Endothelial cell of umbilical vein (primary cell): ENCODE data around the gene MAGI1. TPM values are rescaled to one million over a fixed set of nuclear protein-coding genes. Genes with fewer than 3 reads are reported as not detected.

Experiments used
- BruUV-seq: library from RNA; stranded (reverse); fragments of 400-500 nt; replicated peaks from 2 replicates; lab custom pipeline; 2021; lab: Mats Ljungman, UMichigan
- CTCF ChIA-PET: fragments of 300-600, 350-600 bp; sonication (Branson Sonifier 250); formaldehyde crosslinking; loops from one replicate; lab custom pipeline; 2021; ENCODE audit warnings: antibody characterized with exemption, inconsistent platforms; lab: Charles Lee
- POLR2A ChIA-PET: fragments of 300-600, 350-600 bp; sonication (Branson Sonifier 250); formaldehyde crosslinking; loops from one replicate; lab custom pipeline; 2021; ENCODE audit warnings: antibody characterized with exemption, inconsistent platforms; lab: Charles Lee
- DNase-seq: peaks from one replicate; pipeline ENCODE4 v3.0.0-alpha.2; 2011; ENCODE audit warnings: low read depth, low spot score
- FAIRE-seq: peaks from 2 replicates; lab custom pipeline; 2011; peaks lifted over from hg19 to GRCh38; lab: Jason Lieb, UNC
- H2AFZ ChIP-seq: 2 replicates; pipeline ENCODE4 v1.6.0; 2012; ENCODE audit warnings: low read depth, low read length, control low read depth, inconsistent platforms
- H3K27ac ChIP-seq: 2 replicates; pipeline ENCODE4 v1.5.1; 2011; ENCODE audit warnings: low read depth, mild to moderate bottlenecking, control low read depth, low read length, moderate library complexity; ENCODE audit not compliant: insufficient read depth
- H3K27me3 ChIP-seq, 2 experiments: 2 replicates each; pipeline versions ENCODE4 v1.6.0 to v1.6.1; 2011; ENCODE audit warnings: low read length in 2 of 2, mixed read lengths in 1 of 2; ENCODE audit not compliant: control insufficient read depth in 2 of 2, insufficient read depth in 2 of 2
- H3K36me3 ChIP-seq, 2 experiments: 2 replicates in 1 of 2; 3 replicates in 1 of 2; pipeline ENCODE4 v1.5.1; 2011; ENCODE audit warnings: low read length in 2 of 2, mild to moderate bottlenecking in 1 of 2, moderate library complexity in 1 of 2; ENCODE audit not compliant: control insufficient read depth in 2 of 2, insufficient read depth in 2 of 2; ENCODE audit errors: extremely low read depth in 1 of 2
- H3K4me1 ChIP-seq: 3 replicates; pipeline ENCODE4 v1.5.1; 2011; ENCODE audit warnings: mild to moderate bottlenecking, low read length; ENCODE audit not compliant: control insufficient read depth, insufficient read depth; ENCODE audit errors: extremely low read depth
- H3K4me2 ChIP-seq: 2 replicates; pipeline ENCODE4 v1.6.1; 2011; ENCODE audit warnings: low read length, control low read depth, mixed read lengths; ENCODE audit not compliant: insufficient read depth
- H3K4me3 ChIP-seq, 3 experiments: fragments of 200-600 bp in 1 of 3; sonication (generic), shearing (Covaris generic) in 1 of 3; replicated peaks in 1 of 3; 2 replicates each; pipeline ENCODE4 v1.5.1; 2011 to 2016; ENCODE audit warnings: control low read depth in 3 of 3, low read length in 3 of 3, mild to moderate bottlenecking in 2 of 3, inconsistent platforms in 1 of 3, low read depth in 1 of 3, moderate library complexity in 1 of 3; ENCODE audit not compliant: insufficient read depth in 1 of 3
- H3K79me2 ChIP-seq: 2 replicates; pipeline ENCODE4 v1.6.0; 2012; ENCODE audit warnings: low read length, inconsistent platforms; ENCODE audit not compliant: control insufficient read depth, insufficient read depth
- H3K9ac ChIP-seq: replicated peaks from 2 replicates; pipeline ENCODE3; 2011; ENCODE audit warnings: low read length, control low read depth; ENCODE audit not compliant: insufficient read depth; ENCODE audit errors: extremely low read depth
- H3K9me1 ChIP-seq: replicated peaks from 3 replicates; pipeline ENCODE4 v1.6.0; 2011; ENCODE audit warnings: mild to moderate bottlenecking, low read length; ENCODE audit not compliant: control insufficient read depth, insufficient read depth; ENCODE audit errors: extremely low read depth
- H3K9me3 ChIP-seq: replicated peaks from 2 replicates; pipeline ENCODE4 v1.5.1; 2012; ENCODE audit warnings: low read length, inconsistent platforms; ENCODE audit not compliant: control insufficient read depth, insufficient read depth
- H4K20me1 ChIP-seq: replicated peaks from 2 replicates; pipeline ENCODE3; 2011; ENCODE audit warnings: mild to moderate bottlenecking, low read length; ENCODE audit not compliant: control insufficient read depth, insufficient read depth; ENCODE audit errors: extremely low read depth
- CTCF ChIP-seq, 2 donors: IDR thresholded peaks; 1 replicate in 1 of 2; 2 replicates in 1 of 2; pipeline ENCODE4 v1.5.1; 2011; ENCODE audit warnings: low read length in 2 of 2, mild to moderate bottlenecking in 2 of 2, moderate library complexity in 2 of 2, control low read depth in 1 of 2, inconsistent platforms in 1 of 2, low read depth in 1 of 2; ENCODE audit not compliant: insufficient read depth in 1 of 2; ENCODE audit errors: extremely low read depth in 1 of 2
- EZH2 ChIP-seq: IDR thresholded peaks from 2 replicates; pipeline ENCODE4 v1.6.1; 2012; ENCODE audit warnings: borderline replicate concordance, low read depth, mild to moderate bottlenecking, moderate library complexity, low read length, inconsistent platforms; ENCODE audit not compliant: severe bottlenecking
- FOS ChIP-seq: IDR thresholded peaks from 2 replicates; pipeline ENCODE4 v1.6.1; 2011; ENCODE audit warnings: mild to moderate bottlenecking, low read length, moderate library complexity, borderline replicate concordance; ENCODE audit not compliant: insufficient read depth
- GATA2 ChIP-seq: IDR thresholded peaks from 2 replicates; pipeline ENCODE4 v1.7.0; 2011; ENCODE audit warnings: low read depth, mild to moderate bottlenecking, moderate library complexity, mixed read lengths, low read length; ENCODE audit not compliant: insufficient read length, insufficient read depth
- JUN ChIP-seq: IDR thresholded peaks from 2 replicates; pipeline ENCODE4 v1.6.1; 2011; ENCODE audit warnings: borderline replicate concordance, low read depth; ENCODE audit not compliant: insufficient read length, insufficient read depth
- MYC ChIP-seq: IDR thresholded peaks from one replicate; pipeline ENCODE4 v1.6.1; 2011; ENCODE audit warnings: mild to moderate bottlenecking, low read depth, low read length
- POLR2A ChIP-seq: IDR thresholded peaks from 2 replicates; pipeline ENCODE4 v1.6.1; 2012; ENCODE audit warnings: low read depth, mild to moderate bottlenecking, control low read depth, low read length
- POLR2AphosphoS5 ChIP-seq: IDR thresholded peaks from 2 replicates; pipeline ENCODE4 v1.6.1; 2012; ENCODE audit warnings: low read depth, mild to moderate bottlenecking, control low read depth, low read length, moderate library complexity; ENCODE audit not compliant: insufficient read depth
- dilution Hi-C: fragments of 300-500 bp; cut with MboI; formaldehyde crosslinking; loops from one replicate; pipeline ENCODE4 v1.15.0; 2019; ENCODE audit warnings: low sequenced_read_pairs; ENCODE audit not compliant: extremely low pct_ligation_motif_present
- intact Hi-C: fragments of 100-400 bp; cut with micrococcal nuclease; formaldehyde crosslinking; loops from one replicate; pipeline ENCODE4 v1.10.0; 2022
- polyA plus RNA-seq, 4 experiments: library from polyadenylated mRNA; depleted of rRNA in 3 of 4; stranded (reverse) in 3 of 4; unstranded in 1 of 4; fragments of >200 nt; gene quantifications; 2 replicates each; pipeline versions ENCODE4 v1.2.1 to v1.2.3, GENCODE V29; 2011 to 2012; ENCODE audit warnings: missing spikeins in 1 of 4
- total RNA-seq: library from RNA; stranded (reverse); gene quantifications from 2 replicates; pipeline ENCODE4 v1.2.3, GENCODE V29; 2021
- TF ChIP-seq, protein P1 (sequence below): IDR thresholded peaks from 2 replicates; pipeline ENCODE4 v1.6.1; 2011; ENCODE audit not compliant: insufficient read depth, insufficient read length

The MAGI1 gene
- total and polyA plus RNA-seq, 2 donors (not counting 3 experiments of a cell fraction or from before 2014, with no cell fraction given): 10.1 to 47.9 TPM

- Histone ChIP-seq H2AFZ (no peak overlapping the region), H3K36me3 (no peaks in the 10 kb centered on the region), H4K20me1 (no peaks in the 10 kb centered on the region), H3K4me3 (no peak overlapping the region), H3K27ac (no peak overlapping the region), H3K4me2 (no peak overlapping the region), H3K9ac (no peak overlapping the region), H3K9me1 (no peaks in the 10 kb centered on the region), H3K4me1 (no peaks in the 10 kb centered on the region), H3K79me2 (no peaks in the 10 kb centered on the region), H3K27me3 (no peaks in the 10 kb centered on the region), H3K9me3 (no peaks in the 10 kb centered on the region)
- TF ChIP-seq EZH2 (no peak), JUN (no peak), MYC (no peak), FOS (no peak), POLR2AphosphoS5 (no peak), GATA2 (no peak), CTCF (IDR thresholded peaks at IDR 0.05; ENCODE audit: extremely low read depth in 1 of 2, insufficient read depth in 1 of 2, low read depth in 1 of 2, low read length in 2 of 2) (no peak), POLR2A (no peak)
- TF ChIP-seq, protein P1, sequence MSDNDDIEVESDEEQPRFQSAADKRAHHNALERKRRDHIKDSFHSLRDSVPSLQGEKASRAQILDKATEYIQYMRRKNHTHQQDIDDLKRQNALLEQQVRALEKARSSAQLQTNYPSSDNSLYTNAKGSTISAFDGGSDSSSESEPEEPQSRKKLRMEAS: no peak
- CTCF ChIA-PET: no interaction called here
- DNase-seq (no peak), FAIRE-seq (no peak)
- POLR2A ChIA-PET: no interaction called here
- intact Hi-C loops: no loop called here
- dilution Hi-C loops: no loop called here
- no TSS peak for BruUV-seq
These were observed 544.8 kb downstream of the MAGI1 start for GRCh38 chr3:65493938-65494337.
